ENCODE measurements around the gene TKT. TPM values are rescaled to one million over a fixed set of nuclear protein-coding genes. Genes with fewer than 3 reads are reported as not detected.

Gene TKT
- total and polyA plus RNA-seq, 9 donors = 62.6 to 279 (median 208) TPM

DNA sequence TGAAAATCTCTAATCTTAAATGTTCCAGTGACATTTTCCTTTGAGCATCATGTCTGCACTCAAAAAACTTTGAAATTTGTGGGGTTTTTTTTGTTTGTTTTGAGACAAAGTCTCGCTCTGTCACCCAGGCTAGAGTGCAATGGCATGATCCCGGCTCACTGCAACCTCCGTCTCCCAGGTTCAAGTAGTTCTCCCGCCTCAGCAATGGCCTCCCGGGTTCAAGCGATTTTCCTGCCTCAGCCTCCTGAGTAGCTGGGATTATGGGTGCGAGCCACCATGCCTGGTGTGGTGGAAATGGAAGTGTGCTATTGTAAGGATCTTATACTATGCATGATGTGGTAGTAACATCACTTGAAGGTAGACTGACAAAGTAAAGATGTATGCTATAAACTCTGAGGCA lies 42.5 kb downstream of the TKT start:
- Histone ChIP-seq H3K36me3 (no peaks in the 10 kb centered on the region), H3K4me1 (ENCODE audit: insufficient read depth) (no peaks in the 10 kb centered on the region), H3K27me3 (no peaks in the 10 kb centered on the region), H3K9me3 (no peaks in the 10 kb centered on the region), H3K27ac (no peak overlapping the region), H3K4me3 (no peak overlapping the region)
- intact Hi-C loops (cut with DNase I) = no loop called here
- TF ChIP-seq CTCF (IDR thresholded peaks at IDR 0.05) = no peak
- no peak for TF ChIP-seq POLR2A (IDR thresholded peaks at IDR 0.05)
- 90 to 93% (median 92%) methylated on average over 7 of the region's 7 CpGs for WGBS, 3 donors
- DNase-seq = no peak

GRCh38 chr3:53211706-53212702 lies 43.8 kb downstream of the TKT start:
- intact Hi-C loops (cut with DNase I) = no loop called here
- Histone ChIP-seq H3K4me1 (ENCODE audit: insufficient read depth) (no peaks in the 10 kb centered on the region), H3K27ac (no peak overlapping the region), H3K4me3 (no peak overlapping the region), H3K36me3 (no peaks in the 10 kb centered on the region), H3K27me3 (no peaks in the 10 kb centered on the region), H3K9me3 (no peaks in the 10 kb centered on the region)
- DNase-seq = no peak
- WGBS, 3 donors = 77 to 81% (median 77%) methylated on average over 9 of the region's 9 CpGs
- TF ChIP-seq POLR2A (IDR thresholded peaks at IDR 0.05) = no peak
- no peak for TF ChIP-seq CTCF (IDR thresholded peaks at IDR 0.05)
- no peak for TF ChIP-seq EP300 (IDR thresholded peaks at IDR 0.05)

- Histone ChIP-seq H3K27me3 (no peaks in the 10 kb centered on the region), H3K27ac (no peak overlapping the region), H3K4me3 (no peak overlapping the region), H3K36me3 (no peaks in the 10 kb centered on the region), H3K9me3 (no peaks in the 10 kb centered on the region), H3K4me1 (ENCODE audit: insufficient read depth) (no peaks in the 10 kb centered on the region)
- no peak for DNase-seq
- intact Hi-C loops (cut with DNase I) = no loop called here
- TF ChIP-seq CTCF (IDR thresholded peaks at IDR 0.05) (no peak), EP300 (IDR thresholded peaks at IDR 0.05) (no peak), POLR2A (IDR thresholded peaks at IDR 0.05) (no peak)
- WGBS, 3 donors = 79 to 87% (median 81%) methylated on average over 14 of the region's 14 CpGs
These were observed 53.3 kb downstream of the TKT start for GRCh38 chr3:53202331-53203015.

- DNase-seq = no peak
- WGBS, 3 donors = 82 to 86% (median 83%) methylated on average over 19 of the region's 19 CpGs
- Histone ChIP-seq H3K4me3 (no peak overlapping the region), H3K4me1 (ENCODE audit: insufficient read depth) (peaks cover under 1% of the 10 kb centered on the region), H3K27me3 (no peaks in the 10 kb centered on the region), H3K36me3 (no peaks in the 10 kb centered on the region), H3K27ac (no peak overlapping the region), H3K9me3 (no peaks in the 10 kb centered on the region)
- intact Hi-C loops (cut with DNase I) = no loop called here
- TF ChIP-seq POLR2A (IDR thresholded peaks at IDR 0.05) = no peak
- TF ChIP-seq CTCF (IDR thresholded peaks at IDR 0.05) = no peak
- no peak for TF ChIP-seq EP300 (IDR thresholded peaks at IDR 0.05)
These were observed 55.0 kb downstream of the TKT start for GRCh38 chr3:53200501-53201498.

All from ovary (tissue), 9 donors.